RWPE2 (cell line): Measurements from ENCODE around the gene PTK6.
A peak's percentile ranks its signal among the peaks of the same experiment; 100 is the strongest.

Experiments
- ATAC-seq: fragments of 200-7000 bp; cut with Tn5 transposase; 3 replicates; pipeline ENCODE4 v1.9.1; 2021; ENCODE audit warnings: low read depth
- DNase-seq: peaks from one replicate; pipeline ENCODE4 v3.0.0-alpha.2; 2020; ENCODE audit warnings: low spot score
- H3K27ac ChIP-seq: fragments of 450-650 bp; 2 replicates; pipeline ENCODE4 v1.5.1; 2017; ENCODE audit warnings: mild to moderate bottlenecking; ENCODE audit not compliant: poor library complexity, severe bottlenecking
- H3K27me3 ChIP-seq: fragments of 250-450 bp; sonication (Bioruptor Pico); 2 replicates; pipeline ENCODE4 v1.5.1; 2021; ENCODE audit warnings: mild to moderate bottlenecking, moderate library complexity; ENCODE audit not compliant: insufficient read depth, poor library complexity, severe bottlenecking
- H3K36me3 ChIP-seq: fragments of 250-450 bp; sonication (Bioruptor Pico); 2 replicates; pipeline ENCODE4 v1.5.1; 2020; ENCODE audit warnings: low read depth, mild to moderate bottlenecking, moderate library complexity
- H3K4me1 ChIP-seq: fragments of 250-450 bp; sonication (Bioruptor Pico); 2 replicates; pipeline ENCODE4 v1.5.1; 2021; ENCODE audit warnings: mild to moderate bottlenecking, moderate library complexity; ENCODE audit not compliant: insufficient read depth, poor library complexity, severe bottlenecking
- H3K4me3 ChIP-seq: fragments of 250-450 bp; sonication (Bioruptor Pico); 2 replicates; pipeline ENCODE4 v1.5.1; 2021; ENCODE audit warnings: mild to moderate bottlenecking, moderate library complexity; ENCODE audit not compliant: severe bottlenecking
- H3K9me3 ChIP-seq: fragments of 250-450 bp; sonication (Bioruptor Pico); 2 replicates; pipeline ENCODE4 v1.5.1; 2021; ENCODE audit warnings: mild to moderate bottlenecking, moderate library complexity; ENCODE audit not compliant: severe bottlenecking
- CTCF ChIP-seq: fragments of 450-650 bp; IDR thresholded peaks from one replicate; pipeline ENCODE4 v1.5.1; 2017; ENCODE audit warnings: mild to moderate bottlenecking, moderate library complexity; ENCODE audit not compliant: poor library complexity, severe bottlenecking

The PTK6 gene

GRCh38 chr20:63542031-63542559, 4.9 kb upstream of the PTK6 start:
- no peak for TF ChIP-seq CTCF
- peak; percentile 84 for DNase-seq
- Histone ChIP-seq H3K27ac (no peak overlapping the region), H3K9me3 (no peaks in the 10 kb centered on the region), H3K36me3 (no peaks in the 10 kb centered on the region), H3K4me3 (no peak overlapping the region), H3K27me3 (no peaks in the 10 kb centered on the region), H3K4me1 (peaks cover 22% of the 10 kb centered on the region)
- ATAC-seq, result no peak

- H3K4me1 ChIP-seq, result peaks cover 27% of the 10 kb centered on the region
- no peaks in the 10 kb centered on the region for H3K9me3 ChIP-seq
- DNase-seq (peak; percentile 88), ATAC-seq (no peak)
- no peak overlapping the region for H3K27ac ChIP-seq
- no peak for TF ChIP-seq CTCF
- H3K36me3 ChIP-seq, result no peaks in the 10 kb centered on the region
- H3K4me3 ChIP-seq, result no peak overlapping the region
- H3K27me3 ChIP-seq, result no peaks in the 10 kb centered on the region
These were observed 4.2 kb upstream of the PTK6 start for GRCh38 chr20:63541371-63541770.

- H3K4me1 ChIP-seq, result peaks cover 23% of the 10 kb centered on the region
- H3K4me3 ChIP-seq, result no peak overlapping the region
- no peaks in the 10 kb centered on the region for H3K36me3 ChIP-seq
- no peaks in the 10 kb centered on the region for H3K27me3 ChIP-seq
- no peak overlapping the region for H3K27ac ChIP-seq
- H3K9me3 ChIP-seq, result no peaks in the 10 kb centered on the region
- ATAC-seq (no peak), DNase-seq (peak; percentile 89)
- no peak for TF ChIP-seq CTCF
These were observed 3.4 kb upstream of the PTK6 start for GRCh38 chr20:63540417-63541186.

GRCh38 chr20:63539441-63540370, 2.5 kb upstream of the PTK6 start:
- Histone ChIP-seq H3K27me3 (no peaks in the 10 kb centered on the region), H3K36me3 (no peaks in the 10 kb centered on the region), H3K4me3 (no peak overlapping the region), H3K27ac (no peak overlapping the region), H3K4me1 (peaks cover 22% of the 10 kb centered on the region), H3K9me3 (no peaks in the 10 kb centered on the region)
- no peak for ATAC-seq
- TF ChIP-seq CTCF, result no peak
- DNase-seq, result peak; percentile 86
